IMR-90 (cell line): ENCODE data around the gene DCTN1. TPM values are rescaled to one million over a fixed set of nuclear protein-coding genes. Genes with fewer than 3 reads are reported as not detected.

Source experiments
- ATAC-seq: fragments of 200-7000 bp; cut with Tn5 transposase; 2 replicates; pipeline ENCODE4 v1.9.1; 2020; ENCODE audit warnings: low read depth, mild to moderate bottlenecking, moderate library complexity
- BruUV-seq: library from RNA; stranded (reverse); fragments of 400-500 nt; replicated peaks from 2 replicates; lab custom pipeline; 2021; lab: Mats Ljungman, UMichigan
- CTCF ChIA-PET: fragments of 300-600 bp; formaldehyde crosslinking; extraction: SDS; loops from one replicate; lab custom pipeline; 2021; ENCODE audit warnings: antibody characterized with exemption; lab: Yijun Ruan, JAX
- POLR2A ChIA-PET: fragments of 300-600 bp; sonication (Branson Sonifier 250); formaldehyde crosslinking; loops from one replicate; lab custom pipeline; 2022; ENCODE audit warnings: antibody characterized with exemption; ENCODE audit not compliant: unreplicated experiment; lab: Charles Lee
- DNase-seq: peaks from one replicate; pipeline ENCODE4 v3.0.0; 2013
- H2AFZ ChIP-seq: replicated peaks from 2 replicates; pipeline ENCODE3; 2013; ENCODE audit warnings: low read length, mild to moderate bottlenecking; ENCODE audit not compliant: poor library complexity
- H2AK5ac ChIP-seq: 2 replicates; pipeline ENCODE4 v1.6.1; 2013; ENCODE audit warnings: low read depth, low read length, inconsistent platforms
- H2AK9ac ChIP-seq: replicated peaks from 2 replicates; pipeline ENCODE3; 2013; ENCODE audit warnings: mild to moderate bottlenecking, low read depth, low read length, moderate library complexity; ENCODE audit not compliant: poor library complexity
- H2BK120ac ChIP-seq: 2 replicates; pipeline ENCODE4 v1.6.1; 2013; ENCODE audit warnings: low read depth, low read length, inconsistent platforms
- H2BK15ac ChIP-seq: 3 replicates; pipeline ENCODE4 v1.6.1; 2013; ENCODE audit warnings: low read depth, low read length, inconsistent platforms
- H2BK20ac ChIP-seq: 2 replicates; pipeline ENCODE4 v1.6.1; 2013; ENCODE audit warnings: low read depth, mild to moderate bottlenecking, inconsistent platforms, low read length, moderate library complexity
- H2BK5ac ChIP-seq: 2 replicates; pipeline ENCODE4 v1.6.1; 2013; ENCODE audit warnings: mild to moderate bottlenecking, low read depth, low read length, inconsistent platforms; ENCODE audit not compliant: poor library complexity, severe bottlenecking
- H3K14ac ChIP-seq: replicated peaks from 2 replicates; pipeline ENCODE4 v1.6.1; 2013; ENCODE audit warnings: low read depth, low read length, inconsistent platforms
- H3K18ac ChIP-seq: 2 replicates; pipeline ENCODE4 v1.6.1; 2013; ENCODE audit warnings: low read depth, low read length, control low read depth
- H3K23ac ChIP-seq: 2 replicates; pipeline ENCODE4 v1.6.1; 2013; ENCODE audit warnings: low read depth, low read length, inconsistent platforms
- H3K27ac ChIP-seq: 2 replicates; pipeline ENCODE4 v1.5.1; 2013; ENCODE audit warnings: mild to moderate bottlenecking, control low read depth, low read length; ENCODE audit not compliant: insufficient read depth
- H3K27me3 ChIP-seq: 2 replicates; pipeline ENCODE4 v1.6.1; 2013; ENCODE audit warnings: low read length; ENCODE audit not compliant: control insufficient read depth, insufficient read depth
- H3K36me3 ChIP-seq: 2 replicates; pipeline ENCODE4 v1.6.1; 2013; ENCODE audit warnings: low read length, mixed read lengths; ENCODE audit not compliant: control insufficient read depth, insufficient read depth
- H3K4ac ChIP-seq: 2 replicates; pipeline ENCODE4 v1.6.1; 2013; ENCODE audit warnings: low read depth, low read length, inconsistent platforms
- H3K4me1 ChIP-seq: 2 replicates; pipeline ENCODE4 v1.6.1; 2013; ENCODE audit warnings: low read length, mixed read lengths; ENCODE audit not compliant: control insufficient read depth, insufficient read depth
- H3K4me2 ChIP-seq: 2 replicates; pipeline ENCODE4 v1.6.1; 2013; ENCODE audit warnings: low read depth, mild to moderate bottlenecking, control low read depth, low read length, moderate library complexity
- H3K4me3 ChIP-seq: 2 replicates; pipeline ENCODE4 v1.5.1; 2013; ENCODE audit warnings: low read depth, mild to moderate bottlenecking, control low read depth, low read length, moderate library complexity; ENCODE audit not compliant: insufficient read depth
- H3K56ac ChIP-seq: 2 replicates; pipeline ENCODE4 v1.6.1; 2013; ENCODE audit warnings: low read length, inconsistent platforms; ENCODE audit not compliant: insufficient read depth; ENCODE audit errors: extremely low read depth
- H3K79me1 ChIP-seq, 2 experiments: 2 replicates each; pipeline ENCODE4 v1.6.1; 2013; ENCODE audit warnings: low read length in 2 of 2, inconsistent platforms in 1 of 2, low read depth in 1 of 2
- H3K9ac ChIP-seq: 2 replicates; pipeline ENCODE4 v1.6.1; 2013; ENCODE audit warnings: low read depth, low read length, control low read depth
- H3K9me1 ChIP-seq: 2 replicates; pipeline ENCODE4 v1.6.1; 2013; ENCODE audit warnings: low read length, inconsistent platforms; ENCODE audit not compliant: insufficient read depth
- H3K9me3 ChIP-seq: 2 replicates; pipeline ENCODE4 v1.6.1; 2013; ENCODE audit warnings: low read length; ENCODE audit not compliant: control insufficient read depth, insufficient read depth
- H4K20me1 ChIP-seq: 2 replicates; pipeline ENCODE4 v1.6.1; 2013; ENCODE audit warnings: low read length, inconsistent platforms; ENCODE audit not compliant: insufficient read depth
- H4K5ac ChIP-seq: 2 replicates; pipeline ENCODE4 v1.6.1; 2013; ENCODE audit warnings: mild to moderate bottlenecking, low read depth, low read length, control low read depth
- H4K8ac ChIP-seq, 2 experiments: 2 replicates each; pipeline ENCODE4 v1.6.1; 2013; ENCODE audit warnings: low read depth in 2 of 2, low read length in 2 of 2, control low read depth in 1 of 2, inconsistent platforms in 1 of 2
- H4K91ac ChIP-seq: 2 replicates; pipeline ENCODE4 v1.6.1; 2013; ENCODE audit warnings: low read depth, low read length, inconsistent platforms; ENCODE audit not compliant: insufficient read depth
- CEBPB ChIP-seq: IDR thresholded peaks from 2 replicates; pipeline ENCODE4 v1.6.1; 2012; ENCODE audit warnings: low read depth, low read length, improper control_type of control experiment
- CTCF ChIP-seq: conservative IDR thresholded peaks from 2 replicates; pipeline ENCODE4 v1.5.1; 2012; ENCODE audit warnings: mild to moderate bottlenecking, low read depth, low read length, improper control_type of control experiment
- MAFK ChIP-seq: IDR thresholded peaks from 2 replicates; pipeline ENCODE4 v1.6.1; 2012; ENCODE audit warnings: low read depth, low read length, improper control_type of control experiment
- NFE2L2 ChIP-seq: fragments of 150-350 bp; IDR thresholded peaks from 2 replicates; pipeline ENCODE4 v1.6.1; 2016; ENCODE audit warnings: low read depth, mild to moderate bottlenecking, low read length
- POLR2A ChIP-seq: IDR thresholded peaks from 2 replicates; pipeline ENCODE4 v1.6.1; 2012; ENCODE audit warnings: mild to moderate bottlenecking, low read depth, low read length
- RCOR1 ChIP-seq: IDR thresholded peaks from 2 replicates; pipeline ENCODE4 v1.6.1; 2012; ENCODE audit warnings: mild to moderate bottlenecking, low read length, improper control_type of control experiment; ENCODE audit not compliant: insufficient replicate concordance
- WGBS, 2 experiments: methylation state at CpG; one replicate each; pipeline versions ENCODE4 v1.1.5 to v1.1.7; 2013; ENCODE audit warnings: missing lambda C conversion rate in 2 of 2; ENCODE audit not compliant: insufficient read length in 1 of 2; ENCODE audit errors: extremely low coverage in 2 of 2; 5-methylcytosine and 5-hydroxymethylcytosine counted together
- dilution Hi-C: fragments of 300-500 bp; cut with HindIII; formaldehyde crosslinking; loops from one replicate; pipeline ENCODE4 v1.14.3; 2018; ENCODE audit warnings: low sequenced_read_pairs; ENCODE audit not compliant: unreplicated experiment
- in situ Hi-C: fragments of 300-500 bp; cut with MboI; formaldehyde crosslinking; loops from 3 replicates; pipeline ENCODE4 v1.14.3; 2019; ENCODE audit warnings: low sequenced_read_pairs, inconsistent platforms, mixed read lengths
- intact Hi-C: fragments of 100-400 bp; cut with micrococcal nuclease; formaldehyde crosslinking; loops from 2 replicates; pipeline ENCODE4 v1.10.0; 2022
- polyA plus RNA-seq, 3 experiments: library from polyadenylated mRNA; depleted of rRNA; stranded (reverse); fragments of >200 nt; gene quantifications; 2 replicates each; pipeline ENCODE4 v1.2.3, GENCODE V29; 2012; ENCODE audit warnings: low replicate concordance in 1 of 3
- total RNA-seq: library from RNA; depleted of rRNA; stranded (reverse); fragments of >200 nt; gene quantifications from 2 replicates; pipeline ENCODE4 v1.2.3, GENCODE V29; 2012

The DCTN1 gene
- total and polyA plus RNA-seq, 2 of the 4 experiments (the other 2 are of a cell fraction), result 136 to 204 TPM

GRCh38 chr2:74373985-74374384, 6.1 kb downstream of the DCTN1 start:
- CTCF ChIA-PET, result no interaction called here
- Histone ChIP-seq H3K79me1 (peaks cover 22 to 65% of the 10 kb centered on the region in 2 experiments), H2AK9ac (no peak overlapping the region), H3K4me3 (no peak overlapping the region), H2AFZ (peak overlapping the region; percentile 65), H3K36me3 (peaks cover 45% of the 10 kb centered on the region), H2BK5ac (no peak overlapping the region), H3K9me3 (no peaks in the 10 kb centered on the region), H3K27ac (no peak overlapping the region), H4K91ac (no peak overlapping the region), H3K9me1 (peaks cover 12% of the 10 kb centered on the region), H2AK5ac (no peak overlapping the region), H4K5ac (no peak overlapping the region), H3K27me3 (no peaks in the 10 kb centered on the region), H2BK15ac (no peak overlapping the region), H3K14ac (no peak overlapping the region), H3K18ac (no peak overlapping the region), H4K8ac (no peak overlapping the region), H3K9ac (no peak overlapping the region), H3K4ac (no peak overlapping the region), H3K56ac (no peak overlapping the region), H4K20me1 (peaks cover 32% of the 10 kb centered on the region), H2BK120ac (no peak overlapping the region), H2BK20ac (no peak overlapping the region), H3K4me1 (peaks cover 7% of the 10 kb centered on the region; the same call in 1 of the 2 replicates), H3K23ac (no peak overlapping the region), H3K4me2 (no peak overlapping the region)
- no peak for ATAC-seq
- intact Hi-C loops (no loop called here), in situ Hi-C loops (no loop called here), dilution Hi-C loops (no loop called here)
- no peak for DNase-seq
- TF ChIP-seq POLR2A (no peak), NFE2L2 (no peak), CTCF (no peak), RCOR1 (no peak), CEBPB (no peak), MAFK (no peak)
- WGBS, 2 experiments, result 87% methylated on average over 3 of the region's 8 CpGs; no CpG with 5 or more reads in 1 of the 2 experiments
- POLR2A ChIA-PET, result interaction anchor here (0.6 kb wide), 1 partner anchor 15 kb away, joined by 3 read pairs; no protein-coding TSS in a partner anchor
- no TSS peak for BruUV-seq
